Left renal cortex interstitium (tissue), 4 donors: ENCODE measurements around the gene TNN. TPM values are rescaled to one million over a fixed set of nuclear protein-coding genes. Genes with fewer than 3 reads are reported as not detected.

Source experiments
- DNase-seq, 4 donors: peaks; one replicate each; pipeline ENCODE4 v3.0.0-alpha.2; 2013; ENCODE audit warnings: low read depth in 4 of 4, low spot score in 2 of 4, missing footprints in 1 of 4
- polyA plus RNA-seq, 4 donors: library from polyadenylated mRNA; unstranded; fragments of 120-200 nt; gene quantifications; one replicate each; pipeline ENCODE4 v1.2.1, GENCODE V29; 2013; ENCODE audit not compliant: insufficient read length in 4 of 4

Gene TNN
- polyA plus RNA-seq, 4 donors = 2.4 to 3.0 (median 2.9) TPM

DNA sequence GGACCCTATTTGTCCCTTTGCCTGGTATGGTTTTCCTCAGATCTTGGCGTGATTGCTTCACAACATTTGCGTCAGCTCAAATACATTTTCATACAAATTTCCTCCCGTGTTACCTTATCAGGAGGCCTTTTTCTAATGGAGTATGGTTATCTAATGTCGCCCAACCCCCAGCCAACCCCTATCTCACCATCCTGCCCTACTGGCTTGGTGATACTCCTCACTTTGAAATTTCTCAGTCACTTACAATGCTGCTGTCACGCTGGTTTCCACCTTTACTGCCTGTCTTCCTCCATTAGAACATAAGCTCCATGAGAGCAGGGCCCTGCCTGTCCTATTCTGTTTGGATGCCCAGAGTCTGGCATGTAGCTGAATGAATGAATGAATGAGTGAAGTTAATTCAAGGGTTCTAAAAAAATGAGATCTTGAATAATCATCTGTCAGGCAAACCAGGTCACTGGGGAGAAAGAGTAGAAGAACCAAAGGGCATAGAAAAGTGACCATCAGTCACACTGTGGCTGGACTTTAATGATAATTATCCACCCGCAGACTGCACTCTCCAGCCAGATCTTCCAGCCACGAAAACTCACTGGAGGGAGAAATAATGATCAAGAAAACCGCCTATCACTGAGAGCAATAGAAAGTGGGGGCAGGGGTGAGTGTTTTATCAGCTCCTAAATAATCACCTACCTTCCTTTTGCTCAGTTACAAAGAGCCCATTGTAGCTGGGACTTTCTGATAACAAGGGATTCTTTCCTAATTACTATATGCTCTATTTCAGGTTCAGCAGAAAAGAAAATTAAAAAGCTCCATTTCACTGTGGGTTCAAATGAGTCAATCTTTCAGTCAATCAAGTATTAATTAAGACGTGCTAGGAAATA, 103.6 kb downstream of the TNN start:
- DNase-seq = no peak

DNA sequence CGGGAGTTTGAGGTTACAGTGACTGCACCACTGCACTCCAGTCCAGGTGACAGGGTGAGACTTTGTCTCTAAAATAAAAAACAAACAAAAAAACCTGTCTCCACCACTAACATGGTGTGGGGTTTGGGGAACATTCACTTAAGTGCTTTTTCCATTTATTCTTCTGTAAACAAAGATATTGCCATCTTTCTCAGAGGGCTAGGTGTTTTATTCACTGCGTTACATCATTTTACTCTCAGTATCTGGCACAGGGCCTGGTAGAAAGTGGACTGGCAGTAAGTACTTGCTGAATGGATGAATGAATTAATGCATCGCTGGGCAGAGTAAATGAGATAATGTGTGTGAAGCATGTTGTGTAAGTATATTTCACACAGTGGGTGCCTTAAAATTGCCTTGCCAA, 104.9 kb downstream of the TNN start:
- no peak for DNase-seq

DNA sequence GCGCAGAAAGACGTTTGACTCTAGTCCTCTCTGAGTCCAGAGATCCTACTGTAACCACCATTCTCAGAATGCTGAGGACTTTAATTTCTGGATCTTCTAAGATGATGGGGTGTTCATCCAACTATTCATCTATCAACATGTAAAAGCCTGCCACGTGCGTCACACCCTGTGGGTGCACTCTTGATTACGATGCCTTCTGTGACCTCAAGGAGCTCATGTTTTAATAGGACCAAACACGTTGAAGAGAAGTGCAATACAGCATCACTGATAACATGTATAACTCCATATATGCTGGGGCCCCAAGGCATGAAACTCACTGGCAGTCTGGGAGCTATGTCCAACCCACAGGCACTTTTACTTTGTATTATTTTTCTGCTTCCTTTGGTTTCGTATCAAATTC, 105.9 kb downstream of the TNN start:
- DNase-seq = no peak

DNA sequence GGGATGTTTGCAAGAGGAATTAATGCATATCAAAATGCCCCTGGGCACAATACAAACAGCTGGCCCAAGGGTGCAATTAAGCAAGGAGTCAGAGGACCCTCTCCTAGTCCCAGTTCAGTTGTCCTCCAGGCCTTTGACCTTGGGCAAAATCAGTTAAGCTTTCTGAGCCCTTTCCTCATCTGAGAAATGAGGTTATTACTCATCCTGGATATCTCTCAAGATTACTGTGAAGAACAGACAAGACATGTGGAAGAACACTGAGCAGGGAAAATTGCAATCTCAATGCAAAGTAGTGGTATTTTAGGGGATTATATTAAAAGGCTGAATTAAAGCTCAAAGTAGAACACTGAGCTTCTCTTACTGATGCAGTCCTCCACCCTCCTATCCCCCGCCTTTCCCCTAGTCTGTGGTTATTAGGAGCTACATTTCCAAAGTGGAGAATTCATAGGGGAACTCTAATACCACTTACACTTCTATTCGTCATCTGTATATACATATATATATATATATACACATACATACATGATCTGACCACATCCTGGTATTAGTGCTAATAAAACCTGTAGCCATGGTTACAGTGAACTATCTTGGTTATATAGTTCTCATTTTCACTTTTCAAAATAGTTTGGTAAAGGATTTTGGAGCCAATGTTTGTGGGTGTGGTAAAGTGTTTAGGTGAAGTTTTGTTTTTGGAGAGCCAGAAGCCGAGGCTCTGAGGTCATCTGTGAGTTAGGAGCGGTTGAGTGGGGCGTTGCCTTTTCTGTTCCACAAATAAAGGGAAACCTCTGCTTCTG, 106.9 kb downstream of the TNN start:
- DNase-seq = no peak

DNA sequence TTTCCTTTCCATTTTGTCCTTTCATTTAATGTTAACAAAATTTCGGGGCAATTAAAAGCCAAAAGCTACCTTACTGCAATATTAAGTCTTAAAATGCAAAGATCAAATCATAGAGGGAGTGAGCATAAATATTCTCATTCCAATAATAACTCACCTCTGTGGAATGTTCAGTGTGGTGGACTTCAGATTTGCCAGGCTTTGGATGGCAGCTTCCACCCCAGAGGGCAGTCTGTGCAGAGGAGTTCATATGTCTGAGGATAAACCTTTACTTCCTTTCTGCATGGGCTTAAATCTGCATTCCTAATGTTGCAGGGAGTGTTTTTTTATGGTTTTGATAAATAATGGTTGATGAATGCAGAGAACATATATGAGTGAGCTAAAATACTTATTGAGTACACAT, 108.6 kb downstream of the TNN start:
- DNase-seq = no peak

DNA sequence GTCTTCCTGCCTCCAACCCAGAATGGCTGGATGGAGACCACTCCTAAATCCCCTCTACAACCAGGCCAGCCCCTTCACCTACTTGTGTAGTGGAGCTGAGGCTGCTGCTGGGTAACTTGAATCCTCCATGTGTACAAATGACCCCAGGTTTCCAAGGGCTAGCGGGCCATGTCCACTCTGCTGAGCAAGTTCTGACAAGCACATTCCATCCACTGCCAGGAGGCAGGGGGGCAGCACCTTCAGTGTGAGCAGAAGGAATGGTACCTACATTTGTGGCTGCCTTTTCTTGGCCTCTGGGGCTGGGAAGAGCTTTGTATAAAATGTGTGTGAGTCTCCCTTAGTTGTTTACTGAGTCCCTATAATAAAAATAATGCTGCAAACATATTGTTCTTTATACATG, 110.4 kb downstream of the TNN start:
- no peak for DNase-seq

DNA sequence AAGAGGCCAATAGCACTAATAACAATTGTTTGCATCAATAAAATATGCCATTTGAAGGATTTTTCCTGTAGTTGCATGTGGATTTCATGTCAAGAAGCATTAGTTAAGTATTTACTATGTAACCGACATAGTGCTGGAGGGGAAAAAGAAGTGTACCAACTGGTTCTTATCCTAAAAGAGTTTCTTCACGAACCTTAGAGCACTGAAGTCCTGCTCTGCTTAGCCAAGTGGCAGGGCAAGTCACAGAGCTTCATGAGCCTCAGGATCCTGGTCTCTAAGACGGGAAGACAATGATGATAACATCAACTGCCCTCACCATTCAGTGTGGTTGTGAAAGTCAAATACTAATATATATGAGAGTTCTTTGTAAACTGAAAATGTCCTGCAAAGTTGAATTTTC, 110.8 kb downstream of the TNN start:
- DNase-seq = no peak

DNA sequence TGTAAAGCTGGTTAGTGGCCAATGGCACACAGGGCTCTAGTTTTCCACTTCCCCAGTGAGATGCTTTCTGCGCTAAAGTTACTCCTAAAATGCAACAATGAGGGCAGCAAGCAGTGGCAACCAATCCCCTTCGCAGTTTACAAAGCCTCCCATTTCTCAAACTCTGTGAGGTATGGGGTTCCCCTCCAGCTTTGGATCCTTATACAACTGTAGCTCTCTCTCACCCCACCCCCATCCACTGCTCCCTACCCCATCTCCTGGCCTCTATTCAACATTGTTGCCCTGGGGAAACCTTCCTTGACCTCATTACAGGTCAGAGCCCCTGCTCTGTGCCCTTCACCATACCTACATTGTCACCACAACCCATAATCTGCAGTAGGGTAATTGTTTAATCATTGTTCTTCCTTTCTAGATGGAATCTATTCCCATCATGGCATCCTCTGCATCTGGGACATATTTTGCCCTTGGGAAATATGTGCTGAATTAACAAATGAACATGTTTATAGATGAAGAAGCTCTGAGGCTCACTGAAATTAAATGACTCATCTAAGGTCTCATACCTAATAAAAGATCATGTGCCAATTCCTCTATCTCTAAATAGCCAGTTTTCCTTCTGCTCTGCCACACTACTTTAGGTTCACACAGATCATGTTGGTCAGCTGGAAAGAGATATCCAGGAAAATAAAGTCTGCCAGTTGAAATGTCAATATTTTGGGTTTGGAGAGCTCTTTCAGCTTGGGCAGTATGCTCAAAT, 112.4 kb downstream of the TNN start:
- no peak for DNase-seq

DNA sequence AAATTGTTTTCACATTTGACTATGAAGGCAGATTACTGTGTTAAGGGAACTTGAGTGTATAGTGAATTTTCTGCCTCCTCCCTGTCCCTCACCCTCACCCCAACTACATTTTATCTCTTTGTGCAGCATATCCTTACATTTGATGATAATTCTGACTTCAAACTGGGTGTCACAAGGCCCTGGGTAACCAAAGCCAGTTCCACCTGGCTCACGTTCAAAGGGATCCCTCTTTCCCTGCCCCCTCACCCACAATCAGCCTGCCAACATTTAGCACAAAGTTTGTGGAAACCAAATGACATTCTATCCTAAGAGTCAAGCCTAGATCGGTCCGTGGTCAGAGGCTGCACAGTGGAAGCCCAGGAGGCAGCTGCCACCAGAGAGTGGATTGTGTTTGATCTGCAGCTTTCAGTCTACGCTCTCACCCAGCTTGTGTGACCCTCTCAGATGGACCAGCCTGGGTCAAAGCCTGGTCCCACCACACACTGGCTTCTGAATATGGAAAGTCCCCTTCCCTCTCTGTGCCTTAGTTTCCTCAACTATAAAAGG, 114.6 kb downstream of the TNN start:
- no peak for DNase-seq

DNA sequence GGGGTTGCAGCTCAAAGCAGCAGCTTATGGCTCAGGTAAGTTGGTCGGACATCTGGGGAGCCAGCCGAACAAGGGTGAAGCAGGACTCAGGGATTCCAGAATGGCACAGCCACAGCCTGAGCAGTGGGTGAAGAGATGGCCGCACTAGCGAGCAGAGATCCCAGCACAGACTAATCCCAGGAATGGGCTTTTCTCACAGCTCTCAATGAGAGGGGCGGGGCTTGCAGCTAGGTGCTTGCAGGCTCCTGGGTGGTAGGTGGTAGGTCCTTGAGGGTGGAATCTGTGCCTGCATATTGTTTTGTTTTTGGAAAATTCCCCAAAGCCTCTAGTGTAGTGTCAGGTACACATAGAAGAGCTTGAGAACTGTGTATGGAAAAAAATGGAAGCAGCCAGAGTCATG, 116.0 kb downstream of the TNN start:
- DNase-seq = no peak

DNA sequence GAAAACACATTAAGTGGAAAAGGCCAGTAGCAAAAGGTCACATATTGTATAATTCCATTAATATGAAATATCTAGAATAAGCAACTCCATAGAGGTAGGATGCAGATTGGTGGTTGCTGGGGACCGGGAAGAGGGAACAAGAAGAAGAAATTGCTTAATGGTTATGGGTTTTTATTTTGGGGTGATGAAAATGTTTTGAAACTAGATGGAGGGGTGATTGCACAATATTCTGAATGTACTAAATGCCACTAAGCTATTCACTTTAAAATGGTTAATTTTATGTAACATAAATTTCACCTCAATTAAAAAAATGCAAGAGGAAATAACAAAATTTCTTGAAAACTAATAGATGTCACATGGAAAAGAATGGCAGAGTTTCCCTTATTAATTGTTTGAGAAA, 118.3 kb downstream of the TNN start:
- DNase-seq = no peak

DNA sequence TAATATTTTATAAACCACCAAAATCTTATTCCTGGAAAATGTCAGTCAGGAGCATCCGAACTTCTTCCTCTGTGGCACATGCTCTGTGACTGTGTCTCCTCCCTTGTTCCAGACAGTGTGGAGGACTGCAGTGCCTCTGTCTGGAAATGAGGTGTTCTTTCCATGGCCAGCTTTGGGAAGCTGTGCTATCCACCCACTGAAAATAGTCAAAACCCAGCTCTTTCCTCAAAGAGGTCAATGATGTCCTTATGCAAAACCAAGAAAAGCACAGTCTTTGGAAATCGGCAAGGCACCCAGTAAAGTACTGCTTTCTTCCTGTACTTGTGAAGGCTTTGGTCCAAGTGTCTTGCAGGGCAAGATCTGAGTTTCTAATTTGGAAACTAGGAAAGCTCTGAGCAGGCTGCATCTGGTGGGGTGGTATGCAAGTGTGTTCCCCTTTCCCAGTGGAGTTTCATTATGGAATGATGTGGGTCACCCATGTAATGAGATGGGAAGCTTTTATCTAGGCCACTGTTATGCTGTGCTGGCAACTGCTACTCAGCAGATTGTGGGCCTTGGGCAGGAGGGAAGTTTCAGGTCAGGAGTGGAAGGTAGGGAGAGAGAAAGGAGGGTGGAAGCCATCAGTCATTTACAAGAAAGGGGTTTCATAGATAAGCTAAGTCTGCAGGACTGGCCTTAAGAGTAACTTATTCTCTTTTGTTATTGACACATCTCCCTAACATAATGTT, 119.0 kb downstream of the TNN start:
- DNase-seq = no peak

DNA sequence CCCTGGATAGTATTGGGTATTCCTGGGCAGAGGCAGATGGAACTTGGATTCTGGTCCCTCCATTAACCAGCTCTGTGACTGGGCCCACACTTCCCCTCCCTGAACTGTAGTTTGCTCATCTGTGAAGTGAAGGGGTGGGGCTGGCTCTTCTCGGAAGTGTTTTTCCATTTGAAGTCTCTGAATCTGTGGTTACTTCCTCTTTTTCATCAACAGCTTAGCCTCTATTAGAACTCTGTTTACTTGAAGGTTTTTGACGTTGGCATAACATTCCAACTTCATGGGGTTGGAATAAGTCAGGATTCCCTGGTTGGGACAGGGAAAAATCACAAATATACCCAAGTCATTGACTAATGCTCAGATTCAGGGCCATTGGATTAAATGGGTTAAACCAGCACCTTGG, 121.3 kb downstream of the TNN start:
- no peak for DNase-seq

DNA sequence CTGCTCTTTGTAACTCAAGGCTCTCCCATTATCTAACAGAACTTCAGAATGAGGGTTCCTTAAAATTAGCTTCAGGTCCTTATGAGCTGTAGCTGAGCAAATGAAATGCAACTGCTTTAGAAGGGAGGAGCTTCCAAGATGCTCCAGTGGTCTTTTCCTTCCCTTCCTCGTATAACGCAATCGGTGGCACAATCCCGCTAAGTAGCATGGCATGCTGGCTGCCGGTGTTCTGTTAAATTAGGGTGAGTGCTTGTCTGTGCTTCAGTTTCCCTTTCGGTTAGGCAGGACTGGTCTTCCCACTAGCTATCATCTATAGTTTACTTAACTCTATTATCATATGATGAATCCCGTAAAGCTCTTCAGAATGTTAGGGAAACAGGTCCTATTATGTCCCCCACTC, 124.0 kb downstream of the TNN start:
- no peak for DNase-seq

DNA sequence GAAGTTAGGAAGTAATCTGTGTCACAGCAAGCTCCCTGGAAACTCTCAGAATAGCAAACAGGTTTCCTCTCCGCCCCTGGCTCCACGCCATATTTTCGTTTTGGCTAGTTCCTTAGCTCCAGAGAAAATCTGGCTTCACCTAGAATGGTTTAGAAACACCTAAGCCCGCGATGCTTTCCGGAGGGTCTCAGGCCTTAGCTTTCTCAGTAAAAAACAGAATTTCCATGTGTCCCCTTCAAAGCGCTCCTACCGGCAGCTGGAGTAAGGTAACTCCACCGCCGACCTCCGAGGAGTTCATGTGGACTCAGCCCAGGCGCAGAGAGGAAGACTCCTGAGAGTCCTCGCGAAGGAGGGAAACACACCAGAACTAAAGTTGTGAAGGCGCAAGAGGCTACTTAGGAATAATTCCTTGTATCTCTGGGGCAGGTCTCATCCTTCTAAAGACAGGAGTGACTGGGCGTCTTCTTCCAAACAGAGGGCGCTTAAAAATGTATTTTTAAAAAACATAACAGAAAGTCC, 124.5 kb downstream of the TNN start:
- no peak for DNase-seq

DNA sequence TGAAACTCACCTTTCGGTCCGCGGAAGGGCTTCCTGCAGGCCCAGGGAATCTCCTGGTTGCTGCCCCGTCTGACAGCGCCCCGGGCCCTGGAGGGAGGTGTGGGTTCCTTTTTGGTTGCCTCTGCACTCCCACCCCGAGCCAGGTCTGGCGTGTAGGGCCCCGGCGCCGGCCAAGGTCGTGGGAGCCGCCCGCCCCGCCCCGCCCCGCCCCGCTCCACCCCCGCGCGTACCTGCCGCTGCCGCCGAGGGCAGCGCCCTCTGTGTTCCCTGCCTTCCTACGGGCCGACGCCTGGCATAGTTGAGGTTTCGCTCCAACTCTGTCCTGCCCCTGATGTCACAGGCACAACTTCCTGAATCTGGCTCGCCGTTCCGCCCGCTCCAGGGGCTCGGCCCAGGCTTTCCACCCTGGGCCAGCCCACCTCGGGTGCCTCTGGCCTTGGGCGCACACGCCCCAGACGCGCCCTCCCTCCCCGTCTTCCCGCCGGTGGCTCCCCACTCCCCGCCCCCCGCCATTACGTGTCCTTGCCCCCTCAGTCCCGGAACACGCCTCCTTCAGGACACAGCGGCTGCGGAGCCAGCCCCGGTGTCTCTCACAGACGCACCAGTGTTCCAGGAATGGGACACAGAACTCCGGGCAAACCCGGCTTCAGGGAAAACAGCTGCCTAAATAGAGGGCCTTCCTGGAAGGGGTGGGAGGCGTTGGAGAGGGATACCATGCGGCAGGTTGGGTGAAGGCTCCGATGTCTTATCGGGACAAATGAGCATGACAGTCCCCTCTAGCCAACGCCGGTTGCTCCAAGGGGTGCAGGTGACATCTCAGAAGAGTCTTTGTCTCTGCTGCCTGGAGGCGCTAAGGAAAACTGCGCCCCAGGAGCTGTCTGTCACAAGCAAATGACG, 125.2 kb downstream of the TNN start, which contains the start of gene KIAA0040:
Gene KIAA0040 (minus strand): TSS at position 147 of the 897 bp plus-strand sequence. CDS start 31,763 bp downstream, outside the sequence.
- DNase-seq = no peak

DNA sequence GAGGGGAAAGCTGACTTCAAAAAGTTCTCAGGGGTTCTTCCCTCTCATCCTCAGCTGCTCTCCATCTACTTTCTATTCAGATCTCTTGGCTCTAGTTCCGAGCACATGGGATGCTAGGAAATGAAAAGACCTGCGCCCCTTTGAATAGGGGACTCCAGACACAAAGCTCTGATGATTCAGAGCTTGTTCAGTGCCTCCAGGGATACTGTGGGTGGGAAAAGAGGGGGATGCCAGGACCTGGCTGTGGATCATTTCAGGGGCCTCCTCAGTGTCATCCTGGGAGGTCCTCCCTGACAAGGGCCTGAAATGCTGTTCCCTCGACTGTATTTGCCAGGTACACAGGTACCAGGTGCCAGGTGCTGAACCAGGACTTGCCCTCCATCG, 125.9 kb downstream of the TNN start:
- DNase-seq = no peak

DNA sequence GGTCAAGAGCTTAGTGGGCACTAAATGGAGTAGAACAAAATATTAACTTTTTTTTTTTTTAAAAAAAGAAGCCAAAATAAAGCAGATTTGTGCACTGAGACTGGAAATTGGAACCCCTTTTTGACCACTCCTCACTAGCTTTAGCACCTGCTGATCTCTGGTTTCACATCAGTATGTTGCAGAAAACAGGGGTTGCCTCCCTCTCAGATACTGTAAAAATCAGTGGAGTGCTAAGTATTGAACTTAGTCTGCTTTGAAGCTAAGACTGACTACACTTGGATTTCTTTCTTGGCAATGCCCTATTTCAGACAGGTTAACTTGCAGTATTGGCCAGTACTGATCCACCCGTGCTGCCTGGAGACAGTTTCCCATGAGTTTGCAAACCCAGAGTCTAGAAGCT, 127.6 kb downstream of the TNN start:
- no peak for DNase-seq

DNA sequence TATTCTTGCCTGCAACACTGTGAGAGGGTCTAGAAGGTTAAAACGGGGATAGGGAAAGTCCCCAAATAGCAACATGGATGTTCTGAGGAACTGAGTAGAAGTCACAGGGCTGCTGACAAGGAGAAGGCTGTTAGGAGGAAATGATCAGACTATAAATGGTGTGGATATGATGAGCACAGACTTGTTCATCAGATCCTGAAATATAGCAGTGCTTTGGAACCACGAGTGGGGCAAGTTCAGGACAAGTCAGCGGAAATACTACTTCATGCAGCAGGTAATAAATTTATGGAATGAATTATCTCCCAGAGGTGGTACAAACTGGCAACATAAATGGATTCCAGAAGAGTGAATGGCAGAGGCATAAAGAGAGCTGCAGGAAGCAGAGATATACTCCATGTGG, 128.2 kb downstream of the TNN start:
- no peak for DNase-seq
